LoVo (cell line): Measurements from ENCODE around the gene GGA2.
A peak's percentile ranks its signal among the peaks of the same experiment; 100 is the strongest.
"Not testable (repeated sequence)": the region's sequence is repeated elsewhere in the genome, so short reads cannot be mapped to it uniquely, and the experiment has no call there.

Source experiments
- DNase-seq: peaks from one replicate; pipeline ENCODE4 v3.0.0-alpha.2; 2016; ENCODE audit warnings: low spot score

Gene GGA2

GRCh38 chr16:23504076-23504452, 6.2 kb downstream of the GGA2 start:
- no peak for DNase-seq

- no peak for DNase-seq
Observed at GRCh38 chr16:23502466-23502865, 7.8 kb downstream of the GGA2 start.

GRCh38 chr16:23501291-23501690, 9.0 kb downstream of the GGA2 start:
- DNase-seq, result no peak

GRCh38 chr16:23500862-23501225, 9.4 kb downstream of the GGA2 start:
- DNase-seq, result no peak

- DNase-seq, result no peak
Observed at GRCh38 chr16:23500212-23500861, 10.0 kb downstream of the GGA2 start.

DNA sequence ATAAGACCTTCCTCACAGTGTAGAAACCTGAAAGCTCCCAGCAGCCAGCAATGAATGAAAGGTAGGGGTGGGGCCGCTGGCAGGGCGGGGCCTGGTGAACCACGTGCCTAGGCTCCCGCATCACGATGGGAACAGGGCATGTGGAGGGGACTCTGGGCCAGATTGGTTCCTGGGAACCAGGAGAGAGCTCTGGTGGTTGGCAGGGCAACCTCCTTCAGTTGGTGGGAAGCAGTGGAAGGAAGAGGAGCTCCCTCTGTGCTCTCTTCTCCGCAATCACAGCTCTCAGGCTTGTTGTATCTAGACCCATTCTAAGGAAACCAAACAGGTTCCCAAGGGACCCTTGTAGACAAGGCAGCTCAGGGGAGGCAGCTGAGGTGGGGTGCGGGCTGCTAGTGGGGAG, 10.5 kb downstream of the GGA2 start:
- no peak for DNase-seq

- no peak for DNase-seq
Observed at GRCh38 chr16:23498863-23499262, 11.4 kb downstream of the GGA2 start.

- no peak for DNase-seq
Observed at GRCh38 chr16:23497543-23497868, 12.8 kb downstream of the GGA2 start.

- DNase-seq, result no peak
Observed at GRCh38 chr16:23496821-23497542, 13.3 kb downstream of the GGA2 start.

DNA sequence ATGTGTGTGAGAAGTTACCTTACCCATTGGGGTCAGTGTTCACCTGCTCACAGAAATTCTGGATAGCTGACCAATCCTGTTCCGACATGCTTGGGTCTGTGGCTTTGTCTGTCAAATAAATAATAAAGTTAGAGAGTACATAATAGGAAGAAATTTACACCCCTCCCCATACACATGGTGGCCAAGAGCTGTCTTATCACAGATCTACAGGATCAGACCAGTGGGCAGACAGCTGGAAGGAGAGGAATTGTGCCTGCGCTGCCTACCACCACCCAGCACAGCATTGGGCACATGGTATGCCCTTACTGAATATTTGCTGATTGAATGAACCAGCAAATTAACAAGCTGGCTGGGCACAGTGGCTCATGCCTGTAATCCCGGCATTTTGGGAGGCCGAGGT, 14.6 kb downstream of the GGA2 start:
- no peak for DNase-seq

DNA sequence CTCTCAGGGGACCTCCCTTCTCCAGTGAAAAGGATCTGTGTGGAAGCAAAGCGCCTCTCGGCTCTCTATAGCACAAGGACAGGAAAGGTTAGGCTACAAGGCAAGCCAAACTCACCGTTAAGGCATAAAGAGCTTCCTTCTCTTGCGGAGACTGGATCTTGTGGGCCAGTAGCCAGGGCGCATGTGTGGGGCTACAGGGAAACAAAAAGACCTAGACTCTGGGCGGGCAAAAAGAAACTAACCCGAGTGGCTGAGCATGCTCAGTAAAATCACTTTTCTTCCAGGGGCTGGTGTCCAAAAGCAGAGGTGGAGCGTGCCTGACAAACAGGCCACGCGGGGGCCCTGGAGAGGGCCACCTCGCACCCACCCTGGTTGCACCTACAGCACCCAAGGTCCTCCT, 16.1 kb downstream of the GGA2 start:
- DNase-seq, result no peak

DNA sequence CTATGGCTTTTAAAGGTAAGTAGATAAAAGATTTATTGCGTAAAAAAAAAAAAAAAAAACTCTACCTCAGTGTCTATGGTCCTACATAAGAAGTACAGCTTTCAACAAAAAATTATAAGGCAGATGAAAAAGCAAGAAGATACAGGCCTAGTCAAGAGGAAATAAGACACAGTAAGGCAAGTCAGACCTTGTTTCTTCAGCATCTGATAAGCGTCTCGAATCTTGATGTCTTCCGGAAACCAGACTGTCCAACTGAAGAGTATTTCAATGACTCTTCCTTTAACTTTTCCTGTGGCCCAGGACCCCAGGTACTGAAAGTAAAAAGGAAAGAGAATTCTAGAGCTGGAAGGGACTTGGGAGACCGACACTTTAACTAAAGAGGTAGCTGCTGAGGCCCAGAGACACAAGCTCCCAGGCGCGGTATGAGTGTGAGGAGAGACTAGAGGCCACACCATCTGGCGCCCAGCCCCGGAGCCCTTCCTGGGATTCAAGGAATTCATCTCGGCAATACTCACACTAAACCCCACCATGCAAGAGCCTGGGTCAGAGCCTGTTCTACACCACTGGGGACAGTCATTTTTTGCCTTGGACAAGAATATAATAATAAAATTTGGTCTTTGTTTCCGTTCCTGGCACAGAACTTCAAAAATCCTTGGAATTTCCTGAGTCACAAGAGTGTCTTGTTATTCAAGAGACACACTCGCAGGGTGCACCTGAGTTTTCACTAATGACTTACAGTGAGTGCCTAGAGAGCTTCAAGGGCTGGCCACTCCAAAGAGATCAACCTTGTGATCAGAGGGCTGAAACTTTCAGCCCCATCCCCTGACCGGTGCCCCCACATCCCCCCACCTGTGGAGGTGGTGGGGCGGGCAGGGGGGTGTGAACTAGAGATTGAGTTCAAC, 18.6 kb downstream of the GGA2 start:
- DNase-seq, result peak; percentile 2

GRCh38 chr16:23486480-23486879, 23.8 kb downstream of the GGA2 start:
- DNase-seq, result no peak

GRCh38 chr16:23485841-23486240, 24.5 kb downstream of the GGA2 start:
- DNase-seq, result no peak

GRCh38 chr16:23485257-23485614, 25.1 kb downstream of the GGA2 start:
- no peak for DNase-seq

- no peak for DNase-seq
Observed at GRCh38 chr16:23484510-23485256, 25.6 kb downstream of the GGA2 start.

DNA sequence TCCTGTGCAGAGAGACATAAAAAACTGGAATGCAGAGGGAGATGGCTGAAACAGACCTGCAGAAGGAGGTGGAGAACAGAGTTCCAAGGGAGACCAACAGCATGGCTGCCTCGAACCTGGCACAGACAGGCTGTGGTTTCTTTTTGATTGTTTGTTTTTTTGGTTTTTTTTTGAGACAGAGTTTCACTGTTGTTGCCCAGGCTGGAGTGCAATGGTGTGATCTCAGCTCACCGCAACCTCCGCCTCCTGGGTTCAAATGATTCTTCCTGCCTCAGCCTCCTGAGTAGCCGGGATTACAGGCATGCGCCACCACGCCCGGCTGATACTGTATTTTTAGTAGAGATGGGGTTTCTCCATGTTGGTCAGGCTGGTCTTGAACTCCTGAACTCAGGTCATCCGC, 26.8 kb downstream of the GGA2 start:
- not testable (repeated sequence) for DNase-seq

- DNase-seq, result no peak
Observed at GRCh38 chr16:23482778-23483177, 27.5 kb downstream of the GGA2 start.

- DNase-seq, result no peak
Observed at GRCh38 chr16:23480257-23480656, 30.0 kb downstream of the GGA2 start.

GRCh38 chr16:23479138-23479537, 31.2 kb downstream of the GGA2 start:
- no peak for DNase-seq

DNA sequence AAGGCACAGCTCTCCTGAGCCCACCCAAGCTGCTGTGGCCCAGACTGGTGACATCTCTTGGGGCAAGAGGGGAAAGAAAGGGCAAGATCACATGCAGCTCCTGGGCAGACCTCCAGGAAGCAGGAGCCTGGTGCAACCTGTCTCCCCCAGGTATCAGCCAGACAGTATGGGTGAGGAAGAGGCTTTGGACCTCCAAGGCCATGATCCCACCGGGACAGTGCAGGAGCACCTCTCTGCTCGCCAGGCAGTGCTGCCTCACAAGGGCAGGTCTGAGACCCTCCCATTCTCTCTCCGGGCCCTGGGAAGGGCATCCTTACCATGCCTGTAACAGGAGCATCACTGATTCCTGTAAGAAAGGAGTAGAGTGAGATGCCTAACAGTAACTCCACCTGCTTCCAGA, 31.7 kb downstream of the GGA2 start:
- DNase-seq, result no peak

GRCh38 chr16:23476289-23476688, 34.0 kb downstream of the GGA2 start:
- no peak for DNase-seq

- DNase-seq, result peak; percentile 24
Observed at GRCh38 chr16:23469814-23470213, 40.5 kb downstream of the GGA2 start.
